GM23338 (cell line): Measurements from ENCODE around the gene APCDD1L. TPM values are rescaled to one million over a fixed set of nuclear protein-coding genes. Genes with fewer than 3 reads are reported as not detected.
A peak's percentile ranks its signal among the peaks of the same experiment; 100 is the strongest.

Experiments
- ATAC-seq: fragments of 200-7000 bp; cut with Tn5 transposase; 3 replicates; pipeline ENCODE4 v1.9.1; 2020
- DNase-seq: peaks from one replicate; pipeline ENCODE4 v3.0.0-alpha.2; 2015; ENCODE audit warnings: low spot score
- H2AFZ ChIP-seq: fragments of 200-600 bp; sonication (generic); 2 replicates; pipeline ENCODE4 v1.8.0; 2016; ENCODE audit warnings: antibody characterized with exemption, mild to moderate bottlenecking, moderate library complexity
- H3F3A ChIP-seq: fragments of 200-600 bp; sonication (generic); replicated peaks from 2 replicates; pipeline ENCODE4 v1.8.0; 2017; ENCODE audit warnings: antibody characterized with exemption, mixed run types, low read depth
- H3K27ac ChIP-seq: fragments of 200-600 bp; sonication (generic); 2 replicates; pipeline ENCODE4 v1.6.1; 2016; ENCODE audit warnings: low read depth
- H3K27me3 ChIP-seq: fragments of 200-600 bp; sonication (generic); 2 replicates; pipeline ENCODE4 v1.8.0; 2016; ENCODE audit warnings: mild to moderate bottlenecking, mixed run types, moderate library complexity; ENCODE audit not compliant: insufficient read depth
- H3K36me3 ChIP-seq: fragments of 200-600 bp; sonication (generic); 2 replicates; pipeline ENCODE4 v1.8.0; 2016; ENCODE audit warnings: mild to moderate bottlenecking; ENCODE audit not compliant: insufficient read depth
- H3K4me1 ChIP-seq: fragments of 200-600 bp; sonication (generic); 2 replicates; pipeline ENCODE4 v1.8.0; 2016; ENCODE audit warnings: mild to moderate bottlenecking, moderate library complexity; ENCODE audit not compliant: insufficient read depth
- H3K4me2 ChIP-seq: fragments of 200-600 bp; sonication (generic); 2 replicates; pipeline ENCODE4 v1.7.1; 2017; ENCODE audit warnings: mixed run types
- H3K4me3 ChIP-seq: fragments of 200-600 bp; sonication (generic); 2 replicates; pipeline ENCODE4 v1.6.1; 2016; ENCODE audit warnings: mixed run types
- H3K79me2 ChIP-seq: fragments of 200-600 bp; sonication (generic); replicated peaks from 2 replicates; pipeline ENCODE4 v1.8.0; 2017; ENCODE audit warnings: mild to moderate bottlenecking; ENCODE audit not compliant: insufficient read depth
- H3K9me2 ChIP-seq: fragments of 200-600 bp; sonication (generic); 2 replicates; pipeline ENCODE4 v1.8.0; 2017; ENCODE audit not compliant: insufficient read depth
- H4K20me1 ChIP-seq: fragments of 200-600 bp; sonication (generic); replicated peaks from 2 replicates; pipeline ENCODE4 v1.8.0; 2017; ENCODE audit warnings: mild to moderate bottlenecking; ENCODE audit not compliant: insufficient read depth
- H3K27ac Mint-ChIP-seq: 2 replicates; pipeline ENCODE4 v1.8.0; 2020; ENCODE audit warnings: inconsistent platforms, mild to moderate bottlenecking, moderate library complexity, mixed read lengths
- H3K27me3 Mint-ChIP-seq: 3 replicates; pipeline ENCODE4 v1.8.0; 2022; ENCODE audit warnings: low read depth, mild to moderate bottlenecking, moderate library complexity, mixed read lengths, inconsistent platforms; ENCODE audit not compliant: insufficient read depth, poor library complexity
- H3K36me3 Mint-ChIP-seq: 3 replicates; pipeline ENCODE4 v1.8.0; 2021; ENCODE audit warnings: low read depth, mild to moderate bottlenecking, inconsistent platforms, moderate library complexity, mixed read lengths
- H3K4me1 Mint-ChIP-seq: 3 replicates; pipeline ENCODE4 v1.8.0; 2020; ENCODE audit warnings: mild to moderate bottlenecking, inconsistent platforms, mixed read lengths
- H3K4me3 Mint-ChIP-seq: 3 replicates; pipeline ENCODE4 v1.8.0; 2021; ENCODE audit warnings: moderate library complexity, mild to moderate bottlenecking, inconsistent platforms, mixed read lengths
- H3K9me3 Mint-ChIP-seq: 3 replicates; pipeline ENCODE4 v1.8.0; 2020; ENCODE audit warnings: moderate library complexity, mild to moderate bottlenecking, inconsistent platforms, mixed read lengths
- CREB1 ChIP-seq: fragments of 250-450 bp; sonication (Bioruptor Pico); IDR thresholded peaks from 2 replicates; pipeline ENCODE4 v1.5.0; 2020; ENCODE audit warnings: low read depth, mild to moderate bottlenecking, moderate library complexity
- CTCF ChIP-seq, 2 experiments: fragments of 200-600 bp in 1 of 2; sonication (generic) in 1 of 2; conservative IDR thresholded peaks; 2 replicates each; pipeline versions ENCODE4 v1.5.1 to v1.6.1; 2016 to 2017; ENCODE audit warnings: antibody characterized with exemption in 2 of 2, low read depth in 2 of 2, mild to moderate bottlenecking in 2 of 2, moderate library complexity in 1 of 2
- EZH2 ChIP-seq: fragments of 200-600 bp; sonication (generic); IDR thresholded peaks from one replicate; pipeline ENCODE4 v1.8.0; 2017; ENCODE audit warnings: antibody characterized with exemption, mild to moderate bottlenecking, low read depth; ENCODE audit not compliant: unreplicated experiment
- POLR2AphosphoS5 ChIP-seq: IDR thresholded peaks from 2 replicates; pipeline ENCODE4 v1.6.1; 2016; ENCODE audit warnings: antibody characterized with exemption, low read depth
- REST ChIP-seq: IDR thresholded peaks from one replicate; pipeline ENCODE4 v1.6.1; 2018; ENCODE audit warnings: antibody characterized with exemption; ENCODE audit not compliant: unreplicated experiment
- STAT1 ChIP-seq: IDR thresholded peaks from one replicate; pipeline ENCODE4 v1.6.1; 2016; ENCODE audit warnings: antibody characterized with exemption; ENCODE audit not compliant: unreplicated experiment
- ZNF331 ChIP-seq: fragments of 250-450 bp; sonication (Bioruptor Pico); IDR thresholded peaks from 2 replicates; pipeline ENCODE4 v1.5.0; 2020; ENCODE audit warnings: low read depth, mild to moderate bottlenecking, moderate library complexity
- polyA plus RNA-seq: library from polyadenylated mRNA; unstranded; fragments of >200 nt; fragmentation: Nextera tagmentation; extraction: Ambion mirVana; gene quantifications from 2 replicates; pipeline ENCODE4 v1.2.1, GENCODE V29; 2016
- total RNA-seq: library from RNA; depleted of rRNA; stranded (reverse); fragments of >200 nt; shearing (Covaris generic); gene quantifications from 2 replicates; pipeline ENCODE4 v1.2.3, GENCODE V29; 2014

Gene APCDD1L
- total and polyA plus RNA-seq, 2 experiments from 2014 or later, result 1.8 to 4.6 TPM

DNA sequence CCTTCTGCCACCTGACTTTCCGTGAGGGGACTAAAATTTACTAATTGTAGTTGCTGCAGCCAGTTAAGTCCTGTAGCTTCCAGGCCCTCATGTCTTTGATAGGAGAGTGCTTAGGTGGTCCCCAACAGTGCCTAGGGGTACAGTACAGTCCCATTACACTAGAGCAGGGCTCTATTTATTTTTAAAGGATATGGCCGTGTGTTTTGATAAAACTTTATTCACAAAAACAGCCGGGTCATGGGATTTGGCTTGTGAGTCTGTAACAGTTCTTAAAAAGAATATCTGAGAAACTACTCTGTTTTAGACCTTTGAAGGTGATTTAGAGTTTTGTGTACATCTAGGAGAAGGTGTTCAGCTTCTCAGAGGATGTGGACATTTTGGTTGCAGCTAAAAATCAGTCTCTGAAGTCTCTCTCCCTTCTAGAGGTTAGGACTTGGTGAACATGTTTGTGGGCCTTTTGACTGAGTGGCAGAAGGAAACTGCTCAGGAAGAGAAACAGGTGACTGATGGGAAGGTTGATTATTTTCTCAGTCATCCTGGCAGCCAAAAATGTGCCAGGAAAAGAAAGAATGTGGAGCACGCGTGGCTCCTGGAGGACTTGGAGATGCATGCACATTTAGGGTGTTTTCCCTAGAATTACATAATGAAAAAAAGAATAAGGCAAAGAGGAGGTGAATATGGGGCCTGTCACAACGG lies 68.8 kb downstream of the APCDD1L start:
- Mint-ChIP-seq H3K27me3 (peaks cover 14% of the 10 kb centered on the region), H3K4me3 (no peak overlapping the region), H3K4me1 (peaks cover 35% of the 10 kb centered on the region), H3K9me3 (no peaks in the 10 kb centered on the region), H3K36me3 (peaks cover 25% of the 10 kb centered on the region; the same call in 2 of the 3 replicates), H3K27ac (no peak overlapping the region)
- ATAC-seq, result no peak
- H3K27ac ChIP-seq, result peak overlapping the region; percentile 60; the same call in 1 of the 2 replicates
- H3K4me3 ChIP-seq, result no peak overlapping the region
- H3K36me3 ChIP-seq, result 0 out of 2 replicates have a peak, but pooled peaks cover 5% of the 10 kb centered on the region
- DNase-seq, result no peak
- H3K9me2 ChIP-seq, result no peaks in the 10 kb centered on the region
- H3K27me3 ChIP-seq, result no peaks in the 10 kb centered on the region
- TF ChIP-seq CTCF (conservative IDR thresholded peaks at IDR 0.05; ENCODE audit: low read depth in 2 of 2), result no peak
- H4K20me1 ChIP-seq, result no peaks in the 10 kb centered on the region; the same call in 1 of the 2 replicates
- H3K4me1 ChIP-seq, result peaks cover 16% of the 10 kb centered on the region
- no peak overlapping the region for H2AFZ ChIP-seq
- H3F3A ChIP-seq, result no peaks in the 10 kb centered on the region; the same call in 1 of the 2 replicates
- H3K79me2 ChIP-seq, result peaks cover 7% of the 10 kb centered on the region; the same call in 1 of the 2 replicates
- H3K4me2 ChIP-seq, result no peak overlapping the region

DNA sequence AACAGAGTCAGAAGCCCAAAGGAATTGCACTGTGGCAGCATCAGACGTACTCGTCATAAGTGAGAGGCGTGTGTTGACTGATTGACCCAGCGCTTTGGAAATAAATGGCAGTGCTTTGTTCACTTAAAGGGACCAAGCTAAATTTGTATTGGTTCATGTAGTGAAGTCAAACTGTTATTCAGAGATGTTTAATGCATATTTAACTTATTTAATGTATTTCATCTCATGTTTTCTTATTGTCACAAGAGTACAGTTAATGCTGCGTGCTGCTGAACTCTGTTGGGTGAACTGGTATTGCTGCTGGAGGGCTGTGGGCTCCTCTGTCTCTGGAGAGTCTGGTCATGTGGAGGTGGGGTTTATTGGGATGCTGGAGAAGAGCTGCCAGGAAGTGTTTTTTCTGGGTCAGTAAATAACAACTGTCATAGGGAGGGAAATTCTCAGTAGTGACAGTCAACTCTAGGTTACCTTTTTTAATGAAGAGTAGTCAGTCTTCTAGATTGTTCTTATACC lies 70.4 kb downstream of the APCDD1L start:
- no peaks in the 10 kb centered on the region for H3K27me3 ChIP-seq
- no peak overlapping the region for H2AFZ ChIP-seq
- peaks cover 14% of the 10 kb centered on the region for H3K27me3 Mint-ChIP-seq
- no peak overlapping the region for H3K4me3 Mint-ChIP-seq
- peaks cover 47% of the 10 kb centered on the region for H3K4me1 Mint-ChIP-seq
- no peaks in the 10 kb centered on the region for H3K9me2 ChIP-seq
- H3K4me2 ChIP-seq, result no peak overlapping the region
- H3K4me1 ChIP-seq, result peaks cover 22% of the 10 kb centered on the region
- H3K79me2 ChIP-seq, result peaks cover 22% of the 10 kb centered on the region
- no peaks in the 10 kb centered on the region; the same call in 1 of the 2 replicates for H4K20me1 ChIP-seq
- TF ChIP-seq ZNF331, result no peak
- TF ChIP-seq CTCF (conservative IDR thresholded peaks at IDR 0.05; ENCODE audit: low read depth in 2 of 2), result no peak
- no peak for TF ChIP-seq CREB1 (CRISPR knock-in tag)
- no peak for TF ChIP-seq EZH2
- no peak for TF ChIP-seq REST
- TF ChIP-seq STAT1, result no peak
- TF ChIP-seq POLR2AphosphoS5, result no peak
- no peak overlapping the region for H3K4me3 ChIP-seq
- H3F3A ChIP-seq, result no peaks in the 10 kb centered on the region; the same call in 1 of the 2 replicates
- 0 out of 2 replicates have a peak overlapping the region, but pooled peaks have one; percentile 27 for H3K27ac ChIP-seq
- ATAC-seq (no peak), DNase-seq (no peak)
- peaks cover 32% of the 10 kb centered on the region; the same call in 2 of the 3 replicates for H3K36me3 Mint-ChIP-seq
- H3K9me3 Mint-ChIP-seq, result no peaks in the 10 kb centered on the region
- H3K27ac Mint-ChIP-seq, result 0 out of 2 replicates have a peak overlapping the region, but pooled peaks have one; percentile 12
- H3K36me3 ChIP-seq, result 0 out of 2 replicates have a peak, but pooled peaks cover 5% of the 10 kb centered on the region
